ENCODE measurements around the gene TRERF1.
"Not testable (repeated sequence)": the region's sequence is repeated elsewhere in the genome, so short reads cannot be mapped to it uniquely, and the experiment has no call there.

Gene TRERF1

DNA sequence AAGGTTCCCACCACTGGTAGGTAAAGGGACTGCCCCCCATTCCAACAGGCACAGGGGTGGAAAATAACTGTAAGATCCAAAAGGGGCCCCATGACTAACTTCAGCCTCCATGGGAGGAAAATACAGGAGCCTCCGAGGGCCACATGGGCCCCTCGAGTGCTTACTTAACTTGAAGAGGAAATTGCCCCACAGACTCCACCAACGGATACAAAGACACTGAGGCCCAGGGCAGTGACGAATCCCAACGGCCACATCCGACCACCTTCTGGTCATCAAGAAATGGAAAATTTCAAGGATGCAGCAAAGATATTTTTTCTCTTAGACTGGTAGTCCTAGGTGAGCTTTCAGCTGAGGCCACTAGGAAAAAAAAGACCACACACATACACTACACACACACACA, 118.1 kb downstream of the TRERF1 start:
- TF ChIP-seq, protein P1, sequence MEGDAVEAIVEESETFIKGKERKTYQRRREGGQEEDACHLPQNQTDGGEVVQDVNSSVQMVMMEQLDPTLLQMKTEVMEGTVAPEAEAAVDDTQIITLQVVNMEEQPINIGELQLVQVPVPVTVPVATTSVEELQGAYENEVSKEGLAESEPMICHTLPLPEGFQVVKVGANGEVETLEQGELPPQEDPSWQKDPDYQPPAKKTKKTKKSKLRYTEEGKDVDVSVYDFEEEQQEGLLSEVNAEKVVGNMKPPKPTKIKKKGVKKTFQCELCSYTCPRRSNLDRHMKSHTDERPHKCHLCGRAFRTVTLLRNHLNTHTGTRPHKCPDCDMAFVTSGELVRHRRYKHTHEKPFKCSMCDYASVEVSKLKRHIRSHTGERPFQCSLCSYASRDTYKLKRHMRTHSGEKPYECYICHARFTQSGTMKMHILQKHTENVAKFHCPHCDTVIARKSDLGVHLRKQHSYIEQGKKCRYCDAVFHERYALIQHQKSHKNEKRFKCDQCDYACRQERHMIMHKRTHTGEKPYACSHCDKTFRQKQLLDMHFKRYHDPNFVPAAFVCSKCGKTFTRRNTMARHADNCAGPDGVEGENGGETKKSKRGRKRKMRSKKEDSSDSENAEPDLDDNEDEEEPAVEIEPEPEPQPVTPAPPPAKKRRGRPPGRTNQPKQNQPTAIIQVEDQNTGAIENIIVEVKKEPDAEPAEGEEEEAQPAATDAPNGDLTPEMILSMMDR (conservative IDR thresholded peaks at IDR 0.05): no peak
- H3K27ac ChIP-seq: no peak overlapping the region

DNA sequence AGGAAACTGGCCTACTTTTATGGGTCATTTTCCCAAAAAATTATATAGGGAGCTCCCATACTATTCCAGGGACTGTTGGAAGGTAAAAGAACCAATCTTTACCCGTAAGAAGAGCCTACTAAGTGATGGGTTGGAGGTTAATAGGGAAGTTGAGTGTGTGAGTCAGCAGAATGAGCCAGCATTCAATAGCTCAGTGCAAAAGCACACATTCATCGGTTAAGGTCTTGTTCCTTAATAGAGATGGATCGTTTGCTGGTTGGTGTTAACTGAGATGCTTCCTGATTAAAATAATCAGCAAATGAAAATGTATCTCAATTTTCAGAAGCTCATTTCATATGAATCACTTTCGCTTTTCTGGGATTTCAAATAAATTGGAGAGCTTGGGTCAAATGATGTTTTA, 118.8 kb downstream of the TRERF1 start:
- no peak overlapping the region for H3K27ac ChIP-seq
- TF ChIP-seq, protein P1 (conservative IDR thresholded peaks at IDR 0.05): no peak

DNA sequence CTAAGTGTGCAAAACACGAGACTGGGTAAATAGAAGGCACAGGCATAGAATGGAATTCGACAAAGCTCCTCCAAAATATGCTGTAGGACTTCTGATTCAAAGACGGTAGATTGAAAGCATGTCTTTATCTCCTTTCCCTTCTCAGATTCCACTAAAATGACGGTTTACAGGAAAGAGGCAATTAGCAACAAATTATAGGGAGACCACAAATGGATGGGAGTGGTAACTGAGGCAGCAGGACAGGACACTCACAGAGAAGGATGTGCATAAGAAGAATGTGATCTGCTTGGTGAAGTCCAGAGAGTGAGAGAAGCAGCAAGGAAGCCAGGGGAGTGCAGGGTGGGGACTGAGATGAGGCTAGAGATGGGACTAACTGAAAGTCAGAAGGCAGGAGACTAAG, 120.7 kb downstream of the TRERF1 start:
- TF ChIP-seq, protein P1 (conservative IDR thresholded peaks at IDR 0.05): no peak
- no peak overlapping the region for H3K27ac ChIP-seq

DNA sequence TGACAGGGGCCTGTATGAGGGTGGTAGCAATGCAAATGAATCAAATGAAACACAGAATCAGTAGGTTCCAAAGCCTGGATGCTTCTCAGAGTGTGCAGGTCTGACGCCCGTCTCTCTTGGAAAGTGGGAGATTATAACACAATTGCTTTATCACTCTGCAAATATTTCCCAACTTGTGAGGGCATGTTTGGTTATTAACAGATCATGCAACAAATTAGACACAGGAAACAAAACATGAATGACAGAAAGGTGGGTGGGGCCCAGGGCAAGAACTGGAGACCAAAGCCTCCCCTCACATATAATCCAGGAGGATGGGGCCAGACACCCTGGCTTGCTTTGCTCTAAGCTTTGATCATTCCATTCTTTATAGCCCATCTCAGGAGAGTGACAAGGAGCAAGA, 125.5 kb downstream of the TRERF1 start:
- H3K27ac ChIP-seq: no peak overlapping the region
- TF ChIP-seq, protein P1 (conservative IDR thresholded peaks at IDR 0.05): no peak

DNA sequence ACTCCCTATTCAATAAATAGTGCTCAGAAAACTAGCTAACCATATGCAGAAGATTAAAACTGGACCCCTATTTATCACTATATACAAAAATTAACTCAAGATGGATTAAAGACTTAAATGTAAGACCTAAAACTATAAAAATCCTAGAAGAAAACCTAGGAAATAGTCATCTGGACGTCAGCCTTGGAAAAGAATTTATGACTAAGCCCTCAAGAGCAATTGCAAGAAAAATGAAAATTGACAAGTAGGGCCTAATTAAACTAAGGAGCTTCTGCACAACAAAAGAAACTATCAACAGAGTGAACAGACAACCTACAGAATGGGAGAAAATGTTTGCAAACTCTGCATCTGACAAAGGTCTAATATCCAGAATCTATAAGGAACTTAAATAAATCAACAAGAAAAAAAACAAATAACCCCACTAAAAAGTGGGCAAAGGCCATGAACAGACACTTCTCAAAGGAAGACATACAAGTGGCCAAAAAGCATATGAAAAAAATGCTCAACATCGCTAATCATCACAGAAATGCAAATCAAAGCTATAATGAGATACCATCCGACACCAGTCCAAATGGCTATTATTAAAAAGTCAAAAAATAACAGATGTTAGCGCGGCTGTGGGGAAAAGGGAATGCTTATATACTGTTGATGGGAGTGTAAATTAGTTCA, 126.9 kb downstream of the TRERF1 start:
- H3K27ac ChIP-seq: not testable (repeated sequence)

DNA sequence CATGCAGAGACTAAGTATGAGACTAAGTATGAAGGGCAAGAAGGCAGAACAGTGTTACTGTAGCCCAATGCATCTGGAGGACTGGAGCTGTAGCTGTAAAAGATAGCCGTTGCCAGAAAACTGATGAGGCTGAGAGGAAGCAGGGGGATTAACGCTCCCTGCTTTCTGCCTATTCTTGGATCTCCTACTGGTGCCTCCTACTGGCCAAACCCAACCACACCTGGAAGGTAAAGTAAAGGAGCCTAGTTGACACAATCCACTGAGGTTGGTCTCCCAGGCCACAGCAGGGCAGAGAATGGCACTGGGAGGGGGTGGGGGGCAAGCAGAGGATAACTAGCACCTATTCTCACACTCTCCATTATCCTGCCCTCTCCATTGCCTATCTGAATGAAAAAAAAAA, 129.1 kb downstream of the TRERF1 start:
- TF ChIP-seq, protein P1 (conservative IDR thresholded peaks at IDR 0.05): no peak

DNA sequence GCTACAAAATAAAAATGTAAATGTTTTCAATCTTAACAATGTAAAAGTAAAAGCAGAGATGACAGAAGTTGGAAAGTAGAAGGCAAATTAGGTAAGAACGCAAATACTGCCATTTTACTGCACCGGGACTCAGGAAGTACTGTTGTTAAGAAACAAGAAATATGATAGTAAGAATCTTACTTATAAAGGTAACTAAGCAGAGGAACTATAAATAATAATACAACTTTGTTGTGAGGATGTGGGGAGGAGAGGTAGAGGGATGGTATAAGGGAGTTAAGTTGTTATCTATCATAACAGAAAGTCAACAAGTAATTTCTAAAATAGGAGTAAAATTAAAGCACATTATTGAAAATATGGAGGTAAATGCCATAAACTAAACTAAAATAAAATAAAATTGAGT, 129.8 kb downstream of the TRERF1 start:
- H3K27ac ChIP-seq: no peak overlapping the region
- TF ChIP-seq, protein P1 (conservative IDR thresholded peaks at IDR 0.05): no peak

More for the DNA sequence above, 129.1 kb downstream of the TRERF1 start:
- no peak overlapping the region for H3K27ac ChIP-seq

DNA sequence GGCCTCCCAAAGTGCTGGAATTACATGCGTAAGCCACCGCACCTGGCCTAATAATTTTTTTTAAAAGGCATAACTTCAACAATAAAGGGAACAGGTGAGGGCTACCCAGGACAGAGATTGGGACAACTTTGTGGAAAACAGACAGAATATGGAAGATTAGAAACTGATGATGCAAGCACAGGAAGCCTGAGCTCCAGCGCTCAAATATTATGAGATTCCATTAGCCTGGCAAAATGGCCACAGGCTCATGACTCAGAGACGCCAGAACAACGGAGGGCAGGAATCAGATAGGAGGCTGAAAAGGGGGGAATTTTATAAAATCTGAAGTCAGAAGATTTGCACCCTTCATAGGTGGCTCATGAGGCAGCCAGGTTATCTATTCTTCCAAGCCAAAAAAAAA, 131.0 kb downstream of the TRERF1 start:
- TF ChIP-seq, protein P1 (conservative IDR thresholded peaks at IDR 0.05): no peak

More for the DNA sequence above, 131.0 kb downstream of the TRERF1 start:
- H3K27ac ChIP-seq: no peak overlapping the region
